Mesendoderm (in vitro differentiated cells): ENCODE data around the gene TNFAIP3.

Experiments
- DNase-seq: peaks from one replicate; pipeline ENCODE4 v3.0.0; 2013
- H2AK5ac ChIP-seq: 2 replicates; pipeline ENCODE4 v1.6.1; 2013; ENCODE audit warnings: low read length, inconsistent platforms
- H2BK120ac ChIP-seq: 2 replicates; pipeline ENCODE4 v1.6.1; 2013; ENCODE audit warnings: low read depth, mild to moderate bottlenecking, low read length, moderate library complexity, mixed read lengths
- H2BK15ac ChIP-seq: replicated peaks from 2 replicates; pipeline ENCODE4 v1.6.1; 2013; ENCODE audit warnings: low read depth, mild to moderate bottlenecking, moderate library complexity
- H2BK5ac ChIP-seq: 2 replicates; pipeline ENCODE4 v1.6.1; 2013; ENCODE audit warnings: low read length, inconsistent platforms
- H3K18ac ChIP-seq: 2 replicates; pipeline ENCODE4 v1.6.1; 2013; ENCODE audit warnings: mild to moderate bottlenecking, low read length, mixed read lengths
- H3K23ac ChIP-seq: one replicate; pipeline ENCODE4 v1.6.1; 2013; ENCODE audit warnings: low read length
- H3K27ac ChIP-seq: 2 replicates; pipeline ENCODE4 v1.5.1; 2013; ENCODE audit warnings: low read depth, mild to moderate bottlenecking, inconsistent platforms, low read length, moderate library complexity
- H3K27me3 ChIP-seq: 2 replicates; pipeline ENCODE4 v1.6.1; 2013; ENCODE audit warnings: low read length, control low read depth, mild to moderate bottlenecking, inconsistent platforms; ENCODE audit not compliant: insufficient read depth, poor library complexity
- H3K36me3 ChIP-seq: 2 replicates; pipeline ENCODE4 v1.6.1; 2013; ENCODE audit warnings: low read length, inconsistent platforms; ENCODE audit not compliant: control insufficient read depth, insufficient read depth
- H3K4ac ChIP-seq: one replicate; pipeline ENCODE4 v1.6.1; 2013; ENCODE audit warnings: low read depth, mild to moderate bottlenecking, low read length, moderate library complexity
- H3K4me1 ChIP-seq: 2 replicates; pipeline ENCODE4 v1.6.1; 2013; ENCODE audit warnings: low read depth, low read length, inconsistent platforms; ENCODE audit not compliant: control insufficient read depth
- H3K4me2 ChIP-seq: 2 replicates; pipeline ENCODE4 v1.6.1; 2013; ENCODE audit warnings: low read length
- H3K4me3 ChIP-seq: 2 replicates; pipeline ENCODE4 v1.5.1; 2013; ENCODE audit warnings: mild to moderate bottlenecking, low read length
- H3K56ac ChIP-seq: one replicate; pipeline ENCODE4 v1.6.1; 2013; ENCODE audit warnings: low read length
- H3K79me1 ChIP-seq: 2 replicates; pipeline ENCODE4 v1.6.1; 2013; ENCODE audit warnings: low read length, inconsistent platforms
- H3K79me2 ChIP-seq: 2 replicates; pipeline ENCODE4 v1.6.1; 2013; ENCODE audit warnings: mild to moderate bottlenecking, low read length; ENCODE audit not compliant: control insufficient read depth, insufficient read depth
- H3K9ac ChIP-seq: 2 replicates; pipeline ENCODE4 v1.6.1; 2013; ENCODE audit warnings: low read length, inconsistent platforms
- H4K5ac ChIP-seq: one replicate; pipeline ENCODE4 v1.6.1; 2013; ENCODE audit warnings: low read length
- H4K8ac ChIP-seq: one replicate; pipeline ENCODE4 v1.6.1; 2013; ENCODE audit warnings: low read depth, mild to moderate bottlenecking, control low read depth, low read length, moderate library complexity
- WGBS: extraction: QIAGEN DNeasy Blood & Tissue Kit; methylation state at CpG from one replicate; pipeline ENCODE4 v1.1.7; 2013; ENCODE audit warnings: low lambda C conversion rate, missing lambda C conversion rate; ENCODE audit not compliant: insufficient coverage; ENCODE audit errors: extremely low coverage; 5-methylcytosine and 5-hydroxymethylcytosine counted together

The TNFAIP3 gene

DNA sequence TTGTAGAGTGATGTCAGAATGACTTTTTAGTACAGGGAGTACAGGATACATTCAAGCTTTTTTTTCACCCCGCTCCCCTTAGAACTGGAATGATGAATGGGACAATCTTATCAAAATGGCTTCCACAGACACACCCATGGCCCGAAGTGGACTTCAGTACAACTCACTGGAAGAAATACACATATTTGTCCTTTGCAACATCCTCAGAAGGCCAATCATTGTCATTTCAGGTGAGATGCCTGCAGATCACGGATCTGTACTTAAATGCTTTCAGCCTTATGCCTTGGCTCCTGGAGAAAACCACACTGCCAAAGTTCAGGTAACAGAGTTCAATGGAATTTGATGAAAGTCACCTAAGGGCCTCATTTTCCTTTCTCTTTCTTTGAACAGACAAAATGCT, 8.5 kb downstream of the TNFAIP3 start:
- no peaks in the 10 kb centered on the region for H3K79me2 ChIP-seq
- H3K18ac ChIP-seq: no peak overlapping the region
- no peak overlapping the region for H3K23ac ChIP-seq
- H3K4me3 ChIP-seq: no peak overlapping the region
- no peak overlapping the region for H2BK5ac ChIP-seq
- no peaks in the 10 kb centered on the region for H3K4me1 ChIP-seq
- H4K8ac ChIP-seq: no peak overlapping the region
- no peak overlapping the region for H2BK15ac ChIP-seq
- H3K4me2 ChIP-seq: no peak overlapping the region
- no peak overlapping the region for H3K9ac ChIP-seq
- no peak for DNase-seq
- no peaks in the 10 kb centered on the region for H3K27me3 ChIP-seq
- no peak overlapping the region for H2BK120ac ChIP-seq
- H3K4ac ChIP-seq: no peak overlapping the region
- no peaks in the 10 kb centered on the region for H3K79me1 ChIP-seq
- no CpG with 5 or more reads among the region's 3 CpGs for WGBS
- H3K36me3 ChIP-seq: no peaks in the 10 kb centered on the region
- H4K5ac ChIP-seq: no peak overlapping the region
- H2AK5ac ChIP-seq: no peak overlapping the region
- no peak overlapping the region for H3K56ac ChIP-seq
- H3K27ac ChIP-seq: no peak overlapping the region

GRCh38 chr6:137876547-137876946, 9.5 kb downstream of the TNFAIP3 start:
- Histone ChIP-seq H4K8ac (no peak overlapping the region), H3K9ac (no peak overlapping the region), H3K36me3 (no peaks in the 10 kb centered on the region), H3K27me3 (no peaks in the 10 kb centered on the region), H3K27ac (no peak overlapping the region), H3K4me2 (no peak overlapping the region), H3K56ac (no peak overlapping the region), H3K23ac (no peak overlapping the region), H3K79me1 (no peaks in the 10 kb centered on the region), H3K79me2 (no peaks in the 10 kb centered on the region), H2BK15ac (no peak overlapping the region), H2BK5ac (no peak overlapping the region), H3K18ac (no peak overlapping the region), H2AK5ac (no peak overlapping the region), H2BK120ac (no peak overlapping the region), H3K4ac (no peak overlapping the region), H3K4me1 (no peaks in the 10 kb centered on the region), H3K4me3 (no peak overlapping the region), H4K5ac (no peak overlapping the region)
- no peak for DNase-seq
- no CpG with 5 or more reads among the region's 2 CpGs for WGBS

GRCh38 chr6:137877113-137877512, 10.1 kb downstream of the TNFAIP3 start:
- H3K4me2 ChIP-seq: no peak overlapping the region
- H3K27me3 ChIP-seq: no peaks in the 10 kb centered on the region
- no peak overlapping the region for H4K5ac ChIP-seq
- WGBS: no CpG with 5 or more reads among the region's 3 CpGs
- no peak overlapping the region for H2AK5ac ChIP-seq
- no peak overlapping the region for H2BK120ac ChIP-seq
- no peak overlapping the region for H3K56ac ChIP-seq
- no peak overlapping the region for H4K8ac ChIP-seq
- DNase-seq: no peak
- H3K23ac ChIP-seq: no peak overlapping the region
- no peak overlapping the region for H2BK5ac ChIP-seq
- H3K4me3 ChIP-seq: no peak overlapping the region
- no peak overlapping the region for H3K27ac ChIP-seq
- H3K36me3 ChIP-seq: no peaks in the 10 kb centered on the region
- H3K79me2 ChIP-seq: no peaks in the 10 kb centered on the region
- no peak overlapping the region for H3K4ac ChIP-seq
- H2BK15ac ChIP-seq: no peak overlapping the region
- no peak overlapping the region for H3K9ac ChIP-seq
- H3K18ac ChIP-seq: no peak overlapping the region
- no peaks in the 10 kb centered on the region for H3K4me1 ChIP-seq
- no peaks in the 10 kb centered on the region for H3K79me1 ChIP-seq

GRCh38 chr6:137877606-137878005, 10.5 kb downstream of the TNFAIP3 start:
- H3K56ac ChIP-seq: no peak overlapping the region
- H3K27ac ChIP-seq: no peak overlapping the region
- WGBS: no CpG with 5 or more reads among the region's 5 CpGs
- H3K36me3 ChIP-seq: no peaks in the 10 kb centered on the region
- no peak overlapping the region for H2AK5ac ChIP-seq
- no peaks in the 10 kb centered on the region for H3K27me3 ChIP-seq
- H3K4me2 ChIP-seq: no peak overlapping the region
- no peak overlapping the region for H2BK120ac ChIP-seq
- no peak overlapping the region for H3K4ac ChIP-seq
- H2BK5ac ChIP-seq: no peak overlapping the region
- H3K4me1 ChIP-seq: no peaks in the 10 kb centered on the region
- H3K4me3 ChIP-seq: no peak overlapping the region
- no peak overlapping the region for H4K5ac ChIP-seq
- H3K18ac ChIP-seq: no peak overlapping the region
- H2BK15ac ChIP-seq: no peak overlapping the region
- H3K9ac ChIP-seq: no peak overlapping the region
- no peaks in the 10 kb centered on the region for H3K79me1 ChIP-seq
- no peak overlapping the region for H4K8ac ChIP-seq
- H3K79me2 ChIP-seq: no peaks in the 10 kb centered on the region
- no peak for DNase-seq
- H3K23ac ChIP-seq: no peak overlapping the region

- H3K9ac ChIP-seq: no peak overlapping the region
- no peak overlapping the region for H2AK5ac ChIP-seq
- no peak overlapping the region for H3K4me3 ChIP-seq
- H3K4ac ChIP-seq: no peak overlapping the region
- H2BK120ac ChIP-seq: no peak overlapping the region
- no peak overlapping the region for H4K5ac ChIP-seq
- no peaks in the 10 kb centered on the region for H3K79me2 ChIP-seq
- WGBS: no CpG with 5 or more reads among the region's 2 CpGs
- no peaks in the 10 kb centered on the region for H3K4me1 ChIP-seq
- no peak overlapping the region for H4K8ac ChIP-seq
- no peaks in the 10 kb centered on the region for H3K36me3 ChIP-seq
- H2BK5ac ChIP-seq: no peak overlapping the region
- no peak overlapping the region for H2BK15ac ChIP-seq
- no peak for DNase-seq
- no peaks in the 10 kb centered on the region for H3K27me3 ChIP-seq
- no peak overlapping the region for H3K56ac ChIP-seq
- no peak overlapping the region for H3K23ac ChIP-seq
- H3K18ac ChIP-seq: no peak overlapping the region
- no peaks in the 10 kb centered on the region for H3K79me1 ChIP-seq
- no peak overlapping the region for H3K4me2 ChIP-seq
- H3K27ac ChIP-seq: no peak overlapping the region
These were observed 11.0 kb downstream of the TNFAIP3 start for GRCh38 chr6:137878029-137878428.

DNA sequence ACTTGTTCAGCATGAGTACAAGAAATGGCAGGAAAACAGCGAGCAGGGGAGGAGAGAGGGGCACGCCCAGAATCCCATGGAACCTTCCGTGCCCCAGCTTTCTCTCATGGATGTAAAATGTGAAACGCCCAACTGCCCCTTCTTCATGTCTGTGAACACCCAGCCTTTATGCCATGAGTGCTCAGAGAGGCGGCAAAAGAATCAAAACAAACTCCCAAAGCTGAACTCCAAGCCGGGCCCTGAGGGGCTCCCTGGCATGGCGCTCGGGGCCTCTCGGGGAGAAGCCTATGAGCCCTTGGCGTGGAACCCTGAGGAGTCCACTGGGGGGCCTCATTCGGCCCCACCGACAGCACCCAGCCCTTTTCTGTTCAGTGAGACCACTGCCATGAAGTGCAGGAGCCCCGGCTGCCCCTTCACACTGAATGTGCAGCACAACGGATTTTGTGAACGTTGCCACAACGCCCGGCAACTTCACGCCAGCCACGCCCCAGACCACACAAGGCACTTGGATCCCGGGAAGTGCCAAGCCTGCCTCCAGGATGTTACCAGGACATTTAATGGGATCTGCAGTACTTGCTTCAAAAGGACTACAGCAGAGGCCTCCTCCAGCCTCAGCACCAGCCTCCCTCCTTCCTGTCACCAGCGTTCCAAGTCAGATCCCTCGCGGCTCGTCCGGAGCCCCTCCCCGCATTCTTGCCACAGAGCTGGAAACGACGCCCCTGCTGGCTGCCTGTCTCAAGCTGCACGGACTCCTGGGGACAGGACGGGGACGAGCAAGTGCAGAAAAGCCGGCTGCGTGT, 11.6 kb downstream of the TNFAIP3 start:
- Histone ChIP-seq H3K23ac (no peak overlapping the region), H2BK120ac (no peak overlapping the region), H4K8ac (no peak overlapping the region), H2BK5ac (no peak overlapping the region), H3K27ac (no peak overlapping the region), H3K9ac (peak overlapping the region; percentile 32), H2BK15ac (no peak overlapping the region), H2AK5ac (no peak overlapping the region), H3K56ac (no peak overlapping the region), H3K4me1 (no peaks in the 10 kb centered on the region), H3K18ac (no peak overlapping the region), H3K79me2 (no peaks in the 10 kb centered on the region), H3K27me3 (no peaks in the 10 kb centered on the region), H4K5ac (no peak overlapping the region), H3K4me2 (no peak overlapping the region), H3K36me3 (no peaks in the 10 kb centered on the region), H3K4ac (no peak overlapping the region), H3K79me1 (no peaks in the 10 kb centered on the region), H3K4me3 (no peak overlapping the region)
- DNase-seq: peak; percentile 92
- WGBS: no CpG with 5 or more reads among the region's 33 CpGs
